Activated T-helper 17 cell treated with anti-CD3 and anti-CD28 coated beads, Interleukin-2, amount 50 U/mL, for 72 hours (primary cell): ENCODE data around the gene RPS6KA2. TPM values are rescaled to one million over a fixed set of nuclear protein-coding genes. Genes with fewer than 3 reads are reported as not detected.
"Not testable (repeated sequence)": the region's sequence is repeated elsewhere in the genome, so short reads cannot be mapped to it uniquely, and the experiment has no call there.

Experiments
- ATAC-seq: fragments of 150-1000 bp; cut with Tn5 transposase; replicated peaks from 2 replicates; pipeline ENCODE4 v1.10.0; 2021; ENCODE audit warnings: mild to moderate bottlenecking, moderate library complexity
- H3K27ac Mint-ChIP-seq: one replicate; pipeline ENCODE4 v1.8.0; 2022; ENCODE audit warnings: mixed read lengths
- H3K27me3 Mint-ChIP-seq: one replicate; pipeline ENCODE4 v1.8.0; 2022; ENCODE audit warnings: mixed read lengths
- H3K36me3 Mint-ChIP-seq: one replicate; pipeline ENCODE4 v1.8.0; 2022; ENCODE audit warnings: low read depth, mild to moderate bottlenecking, mixed read lengths
- H3K4me1 Mint-ChIP-seq: one replicate; pipeline ENCODE4 v1.8.0; 2022; ENCODE audit warnings: mixed read lengths
- H3K4me3 Mint-ChIP-seq: one replicate; pipeline ENCODE4 v1.8.0; 2022; ENCODE audit warnings: mild to moderate bottlenecking, mixed read lengths
- H3K9me3 Mint-ChIP-seq: one replicate; pipeline ENCODE4 v1.8.0; 2022; ENCODE audit warnings: mixed read lengths
- total RNA-seq, 2 donors: library from RNA; stranded (reverse); gene quantifications; one replicate each; pipeline ENCODE4 v1.2.3, GENCODE V29; 2022

The RPS6KA2 gene
- total RNA-seq, 2 donors from 2014 or later, result 1.3 to 1.5 TPM

DNA sequence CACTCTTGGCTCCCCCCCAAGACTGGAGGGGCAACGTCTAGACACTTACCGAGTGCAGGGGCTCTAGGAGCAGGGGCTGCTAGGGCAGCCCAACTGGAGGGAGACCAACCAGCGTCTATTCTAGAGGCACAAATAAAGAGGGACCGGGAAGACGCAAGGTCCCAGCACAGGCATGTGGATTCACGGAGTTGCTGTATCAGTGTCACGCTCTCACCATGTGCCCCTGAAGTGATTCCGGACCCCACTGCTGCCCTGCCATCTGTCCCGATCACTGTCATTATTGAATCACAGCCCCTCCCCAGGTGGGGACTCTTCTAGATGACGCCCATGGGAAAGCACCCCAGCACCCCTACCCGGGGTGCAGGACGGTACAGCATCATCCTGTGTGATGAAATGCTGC, 94.7 kb downstream of the RPS6KA2 start:
- ATAC-seq, result no peak
- H3K4me1 Mint-ChIP-seq, result no peaks in the 10 kb centered on the region
- no peak overlapping the region for H3K4me3 Mint-ChIP-seq
- no peak overlapping the region for H3K27ac Mint-ChIP-seq
- H3K27me3 Mint-ChIP-seq, result no peaks in the 10 kb centered on the region
- no peaks in the 10 kb centered on the region for H3K9me3 Mint-ChIP-seq
- no peaks in the 10 kb centered on the region for H3K36me3 Mint-ChIP-seq

DNA sequence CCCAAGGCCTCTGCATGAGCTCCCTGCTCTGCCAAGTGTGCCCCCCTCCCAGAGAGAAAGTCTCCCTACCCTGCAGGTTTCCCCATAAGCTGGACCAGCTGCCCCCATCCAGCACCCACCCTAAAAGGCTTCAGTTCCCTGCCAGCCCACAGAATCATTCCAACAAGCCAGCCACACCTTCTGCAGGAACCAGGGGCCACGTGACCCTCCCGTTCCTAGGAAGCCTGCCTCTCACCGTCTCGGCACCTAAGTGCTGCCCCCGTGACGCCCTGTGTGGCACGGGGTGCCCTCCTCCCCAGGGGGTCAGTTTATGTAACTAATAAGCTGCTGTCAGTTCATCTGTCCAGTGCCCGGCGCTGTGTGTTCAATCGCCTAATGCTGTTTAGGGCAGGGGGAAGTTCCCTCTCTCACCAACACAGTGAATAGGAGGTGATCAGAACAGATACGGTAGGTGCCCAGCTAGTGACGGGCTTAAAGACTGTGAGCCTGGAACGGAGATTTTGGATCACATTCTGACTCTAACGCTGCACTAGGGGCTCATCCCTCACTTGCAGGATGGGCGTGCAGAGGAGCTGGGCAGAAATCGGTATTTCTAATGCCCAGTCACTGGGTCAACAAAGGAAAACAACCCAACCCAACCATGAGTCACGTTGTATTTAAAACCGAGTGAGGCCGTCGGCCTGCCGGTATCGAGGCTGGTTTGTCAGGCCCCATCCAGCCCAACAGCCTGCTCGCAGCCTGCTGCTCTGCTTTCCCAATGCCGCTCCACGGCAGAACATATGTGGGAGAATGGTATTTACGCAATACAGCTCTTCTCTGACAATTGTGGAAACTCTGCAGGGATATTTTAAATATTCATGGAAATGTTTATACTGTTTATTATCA, 96.6 kb downstream of the RPS6KA2 start:
- H3K27me3 Mint-ChIP-seq, result no peaks in the 10 kb centered on the region
- no peaks in the 10 kb centered on the region for H3K36me3 Mint-ChIP-seq
- no peak overlapping the region for H3K27ac Mint-ChIP-seq
- no peak overlapping the region for H3K4me3 Mint-ChIP-seq
- H3K4me1 Mint-ChIP-seq, result no peaks in the 10 kb centered on the region
- no peak for ATAC-seq
- no peaks in the 10 kb centered on the region for H3K9me3 Mint-ChIP-seq

DNA sequence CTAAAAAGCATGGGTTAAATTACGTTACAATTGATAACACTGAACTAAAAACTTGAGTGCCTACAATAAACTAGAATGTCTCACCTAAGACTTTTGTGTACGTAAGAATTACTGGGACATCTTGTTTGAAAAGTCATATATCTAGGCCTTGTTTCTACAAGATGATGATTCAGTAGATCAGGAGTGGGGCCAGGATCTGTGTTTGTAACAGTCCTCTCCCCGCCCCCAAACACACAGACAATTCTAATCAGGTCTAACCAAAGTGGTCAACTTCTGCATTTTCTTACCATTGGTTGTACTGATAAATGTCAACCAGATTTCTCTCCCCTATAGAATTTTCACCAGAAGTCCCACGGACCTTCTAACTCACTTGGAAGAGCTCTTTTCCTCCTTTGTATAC, 97.5 kb downstream of the RPS6KA2 start:
- no peaks in the 10 kb centered on the region for H3K4me1 Mint-ChIP-seq
- no peaks in the 10 kb centered on the region for H3K27me3 Mint-ChIP-seq
- no peak for ATAC-seq
- no peaks in the 10 kb centered on the region for H3K36me3 Mint-ChIP-seq
- H3K9me3 Mint-ChIP-seq, result no peaks in the 10 kb centered on the region
- H3K4me3 Mint-ChIP-seq, result no peak overlapping the region
- H3K27ac Mint-ChIP-seq, result no peak overlapping the region

DNA sequence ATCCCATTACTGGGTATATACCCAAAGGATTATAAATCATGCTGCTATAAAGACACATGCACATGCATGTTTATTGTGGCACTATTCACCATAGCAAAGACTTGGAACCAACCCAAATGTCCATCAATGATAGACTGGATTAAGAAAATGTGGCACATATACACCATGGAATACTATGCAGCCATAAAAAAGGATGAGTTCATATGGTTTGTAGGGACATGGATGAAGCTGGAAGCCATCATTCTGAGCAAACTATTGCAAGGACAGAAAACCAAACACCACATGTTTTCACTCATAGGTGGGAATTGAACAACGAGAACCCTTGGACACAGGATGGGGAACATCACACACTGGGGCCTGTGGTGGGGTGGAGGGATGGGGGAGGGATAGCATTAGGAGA, 98.0 kb downstream of the RPS6KA2 start:
- H3K27me3 Mint-ChIP-seq, ATAC-seq, H3K36me3 Mint-ChIP-seq, H3K4me1 Mint-ChIP-seq, H3K27ac Mint-ChIP-seq, H3K9me3 Mint-ChIP-seq, H3K4me3 Mint-ChIP-seq: not testable (repeated sequence)

DNA sequence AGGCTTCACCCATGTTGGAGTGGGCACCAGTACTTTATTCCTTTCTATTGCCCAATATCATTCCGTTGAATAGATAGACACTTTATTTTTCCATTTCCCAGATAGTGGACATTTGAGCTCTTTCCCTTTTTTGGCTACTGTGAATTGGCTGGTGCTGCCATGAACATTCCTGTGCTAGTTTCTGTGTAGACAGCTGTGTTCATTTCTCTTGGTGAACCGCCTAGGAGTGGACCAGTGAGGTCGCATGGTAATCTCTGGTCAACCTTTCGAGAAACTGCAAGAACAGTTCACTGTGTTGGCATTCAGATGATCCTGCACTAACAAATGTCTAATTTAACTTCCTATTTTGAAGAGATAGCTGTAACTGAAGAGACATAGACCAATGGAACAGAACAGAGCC, 99.2 kb downstream of the RPS6KA2 start:
- no peaks in the 10 kb centered on the region for H3K36me3 Mint-ChIP-seq
- H3K4me3 Mint-ChIP-seq, result no peak overlapping the region
- no peak overlapping the region for H3K27ac Mint-ChIP-seq
- no peaks in the 10 kb centered on the region for H3K27me3 Mint-ChIP-seq
- H3K4me1 Mint-ChIP-seq, result no peaks in the 10 kb centered on the region
- no peak for ATAC-seq
- no peaks in the 10 kb centered on the region for H3K9me3 Mint-ChIP-seq

DNA sequence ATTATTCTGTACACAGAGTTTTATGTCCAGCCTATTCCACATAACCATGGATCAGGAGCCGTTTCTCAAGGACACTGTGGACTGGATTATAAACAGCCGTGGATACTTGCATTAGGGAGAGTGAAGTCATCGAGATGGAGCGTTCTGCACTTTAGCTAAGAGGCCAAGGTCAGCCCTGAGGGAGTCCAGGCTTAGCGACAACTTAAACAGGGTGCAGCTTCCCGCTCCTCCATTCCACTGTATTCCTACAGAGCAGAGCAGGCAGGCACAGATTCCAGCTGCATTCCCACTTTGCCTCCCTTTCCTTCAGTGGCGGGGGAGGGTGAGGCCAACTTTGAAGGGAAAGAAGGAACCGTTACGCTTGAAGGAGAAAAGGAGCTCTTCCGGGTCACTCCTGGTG, 100.1 kb downstream of the RPS6KA2 start:
- Mint-ChIP-seq H3K4me3 (no peak overlapping the region), H3K4me1 (no peaks in the 10 kb centered on the region), H3K36me3 (no peaks in the 10 kb centered on the region), H3K27ac (no peak overlapping the region), H3K9me3 (no peaks in the 10 kb centered on the region), H3K27me3 (no peaks in the 10 kb centered on the region)
- ATAC-seq, result no peak

DNA sequence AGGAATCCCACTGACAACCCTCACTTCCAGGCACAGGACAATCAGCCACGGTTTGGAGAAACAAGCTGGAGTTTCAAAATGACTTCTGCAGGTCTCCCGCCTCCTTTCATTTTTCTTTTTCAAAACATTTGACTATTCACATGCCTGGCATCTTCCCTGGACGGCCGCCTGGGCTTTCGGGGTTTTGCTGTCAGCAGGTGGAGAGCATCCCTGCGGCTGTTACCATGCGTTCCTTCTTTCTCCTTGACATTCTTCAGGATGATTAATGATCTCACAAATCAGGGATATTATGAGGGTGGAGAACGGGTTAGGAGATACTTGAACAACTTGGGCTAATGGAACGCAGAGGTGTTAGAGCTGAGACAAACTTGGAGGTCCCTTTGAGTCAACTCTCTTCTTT, 101.5 kb downstream of the RPS6KA2 start:
- Mint-ChIP-seq H3K27me3 (no peaks in the 10 kb centered on the region), H3K9me3 (no peaks in the 10 kb centered on the region), H3K27ac (no peak overlapping the region), H3K4me1 (no peaks in the 10 kb centered on the region), H3K36me3 (no peaks in the 10 kb centered on the region), H3K4me3 (no peak overlapping the region)
- no peak for ATAC-seq

DNA sequence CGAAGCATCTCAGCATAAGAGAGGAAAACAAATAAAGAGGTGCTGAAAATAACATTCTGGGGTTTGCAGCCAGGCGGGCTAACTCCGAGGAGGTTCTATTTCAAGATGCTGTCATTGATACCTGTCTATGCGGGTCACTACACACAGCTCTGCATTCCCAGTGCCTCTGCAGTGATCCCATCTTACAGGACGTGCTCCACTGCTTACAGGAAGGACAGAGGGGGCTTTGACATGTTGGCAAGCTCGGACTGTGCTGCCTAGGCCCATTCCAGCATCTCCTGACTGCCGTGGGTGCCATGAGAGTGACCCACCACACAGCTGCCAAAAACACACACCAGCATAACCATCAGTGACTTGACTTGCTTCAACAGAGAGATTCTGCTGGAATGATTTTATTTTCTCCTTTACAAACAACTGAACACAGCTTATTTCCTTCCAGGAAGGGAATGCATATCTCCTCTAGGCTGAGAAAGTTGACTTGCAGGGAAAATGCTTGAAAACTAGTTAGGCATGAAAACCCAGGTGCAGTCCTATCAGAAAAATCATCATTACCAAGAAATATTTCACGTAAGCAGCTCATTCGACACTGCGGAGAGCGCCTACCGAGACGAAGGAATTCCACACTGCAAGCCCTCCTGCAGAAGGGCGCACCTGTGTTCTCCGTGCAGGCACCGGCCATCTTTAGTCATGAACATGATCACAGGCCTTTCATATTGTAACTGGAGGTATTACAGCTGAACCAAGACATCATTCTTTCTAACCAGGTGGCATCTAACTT, 103.1 kb downstream of the RPS6KA2 start:
- no peak for ATAC-seq
- Mint-ChIP-seq H3K9me3 (no peaks in the 10 kb centered on the region), H3K27ac (no peak overlapping the region), H3K4me3 (no peak overlapping the region), H3K4me1 (no peaks in the 10 kb centered on the region), H3K27me3 (no peaks in the 10 kb centered on the region), H3K36me3 (no peaks in the 10 kb centered on the region)

DNA sequence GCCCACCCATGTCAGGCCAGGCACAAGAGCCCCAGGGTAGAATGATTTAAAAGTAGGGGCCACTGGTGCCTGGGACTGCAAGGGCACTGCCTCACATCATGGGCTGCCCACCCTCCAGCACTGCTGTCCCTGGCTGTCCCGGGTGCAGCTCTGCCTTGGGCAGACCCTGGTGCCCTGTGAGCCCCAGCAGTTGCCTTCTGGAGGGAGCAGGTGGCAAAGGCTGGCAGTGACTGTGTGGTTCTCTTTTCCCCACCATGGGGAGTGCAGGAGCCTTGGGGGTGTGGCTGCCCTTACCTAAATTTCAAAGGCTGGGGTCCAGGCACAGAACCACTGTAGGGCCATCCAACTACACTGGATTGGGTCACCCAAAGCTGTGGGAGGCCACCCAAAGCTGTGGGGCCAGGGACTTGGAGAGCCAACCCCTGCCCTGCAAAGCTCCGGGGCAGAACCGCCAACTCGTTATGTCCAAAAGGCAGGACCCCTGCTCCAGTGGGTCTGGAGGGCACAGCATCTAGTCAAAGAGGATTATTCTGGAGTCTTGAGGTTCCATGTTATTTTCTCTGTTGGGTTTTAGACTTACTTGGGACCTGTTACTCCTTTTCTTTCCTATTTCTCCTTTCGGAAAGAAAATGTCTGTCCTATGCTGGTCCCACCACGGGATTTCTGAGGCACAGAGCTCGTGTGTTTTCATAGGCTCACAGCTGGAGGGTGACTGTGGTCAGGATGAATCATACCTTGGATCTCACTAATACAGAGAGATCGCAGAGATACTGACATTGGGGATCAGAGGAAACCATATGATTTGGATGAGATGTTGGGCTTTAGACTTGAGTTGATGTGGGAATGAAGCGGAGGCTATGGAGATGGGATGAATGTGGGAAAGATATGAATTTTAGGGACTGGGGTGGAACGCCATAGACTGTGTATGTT, 105.9 kb downstream of the RPS6KA2 start:
- Mint-ChIP-seq H3K36me3 (no peaks in the 10 kb centered on the region), H3K27me3 (no peaks in the 10 kb centered on the region), H3K27ac (no peak overlapping the region), H3K4me3 (no peak overlapping the region), H3K9me3 (no peaks in the 10 kb centered on the region), H3K4me1 (no peaks in the 10 kb centered on the region)
- ATAC-seq, result no peak

DNA sequence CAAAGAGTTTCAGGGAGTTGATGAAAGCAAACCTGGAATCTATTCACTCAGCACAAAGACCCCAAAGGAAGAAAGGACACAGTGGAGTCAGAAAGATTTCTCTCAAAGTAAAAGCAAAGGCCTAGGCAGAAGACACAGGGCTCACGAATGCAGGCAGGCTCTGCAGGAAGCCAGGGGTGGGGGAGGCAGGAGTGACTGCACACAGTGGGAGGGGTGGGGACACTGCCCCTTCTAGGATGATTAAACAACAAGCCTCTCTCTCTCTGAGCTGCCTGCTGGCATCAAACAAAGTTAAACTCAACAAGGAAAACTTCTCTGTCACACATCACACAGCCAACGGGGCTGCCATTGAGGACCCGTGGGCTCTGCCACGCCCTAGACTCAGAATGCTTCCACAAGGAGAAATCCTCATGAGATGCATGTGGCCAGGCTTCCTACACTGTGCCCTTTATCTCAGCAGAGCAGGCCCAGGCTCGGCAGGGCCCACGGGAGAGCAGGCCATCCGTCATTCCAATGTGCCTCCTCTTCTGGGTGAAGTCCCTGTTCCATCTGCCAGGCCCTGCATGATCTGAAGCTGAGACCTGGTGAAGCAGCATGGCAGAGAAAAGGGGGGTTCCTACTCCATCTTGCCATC, 110.7 kb downstream of the RPS6KA2 start:
- peaks cover 18% of the 10 kb centered on the region for H3K4me1 Mint-ChIP-seq
- H3K4me3 Mint-ChIP-seq, result no peak overlapping the region
- ATAC-seq, result no peak

DNA sequence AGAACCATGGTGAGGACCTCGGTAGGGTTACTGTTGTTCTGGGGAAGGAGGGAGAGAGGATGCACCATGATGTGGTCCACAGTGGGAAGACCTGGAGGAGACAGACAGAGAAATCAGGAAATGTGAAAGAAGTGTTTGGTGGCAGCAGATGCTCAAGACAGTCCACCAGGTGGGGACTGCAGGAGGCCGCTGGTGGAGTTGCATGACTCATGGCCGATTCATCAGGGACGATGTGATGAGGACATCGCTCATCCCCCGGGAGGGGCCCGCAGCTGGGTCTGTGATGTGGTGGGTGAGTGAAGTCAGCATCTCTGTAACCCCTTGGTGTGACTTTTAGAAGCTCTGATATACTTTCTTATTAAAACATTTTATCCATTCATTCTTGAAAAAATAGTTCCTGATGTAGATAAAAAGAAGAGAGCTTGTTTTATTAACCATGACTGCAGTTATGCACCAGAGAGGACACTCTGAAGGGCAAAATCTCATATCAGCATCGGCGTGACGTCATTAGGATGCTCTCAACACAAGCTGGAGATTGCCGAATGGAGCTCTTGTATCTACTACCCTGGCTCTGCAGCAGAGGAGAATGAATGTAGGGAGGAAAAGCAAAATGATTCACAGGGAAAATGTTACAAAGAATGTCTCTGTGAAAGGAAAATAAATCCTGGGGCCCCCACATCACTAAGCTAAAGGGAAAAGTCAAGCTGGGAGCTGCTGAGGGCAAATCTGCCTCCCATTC, 111.8 kb downstream of the RPS6KA2 start:
- Mint-ChIP-seq H3K4me1 (peaks cover 18% of the 10 kb centered on the region), H3K9me3 (no peaks in the 10 kb centered on the region), H3K36me3 (no peaks in the 10 kb centered on the region), H3K4me3 (no peak overlapping the region), H3K27ac (peak overlapping the region; percentile 25), H3K27me3 (no peaks in the 10 kb centered on the region)
- ATAC-seq, result peak; percentile 91

More for the DNA sequence above, 110.7 kb downstream of the RPS6KA2 start:
- H3K36me3 Mint-ChIP-seq, result no peaks in the 10 kb centered on the region
- H3K27me3 Mint-ChIP-seq, result no peaks in the 10 kb centered on the region
- no peaks in the 10 kb centered on the region for H3K9me3 Mint-ChIP-seq
- no peak overlapping the region for H3K27ac Mint-ChIP-seq

DNA sequence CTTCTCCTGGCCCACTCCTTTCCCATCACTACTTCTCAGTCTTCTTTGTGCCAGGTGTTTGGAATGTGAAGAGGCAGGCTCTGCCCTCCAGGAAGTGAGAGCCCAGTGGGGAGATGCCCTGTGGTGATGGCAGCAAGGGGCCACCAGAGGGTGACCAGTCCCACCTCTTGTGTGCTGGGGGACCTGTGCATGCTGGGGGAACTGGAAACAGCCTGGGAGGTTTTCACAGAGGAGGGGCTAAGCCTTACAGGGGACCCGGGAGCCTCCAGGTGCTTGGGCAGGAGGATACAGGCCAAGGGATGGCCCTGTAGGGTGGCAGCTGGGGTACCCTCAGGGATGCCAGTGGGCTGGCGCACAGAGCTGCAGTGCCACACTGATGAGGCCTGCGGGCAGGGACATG, 112.9 kb downstream of the RPS6KA2 start:
- peaks cover 18% of the 10 kb centered on the region for H3K4me1 Mint-ChIP-seq
- no peak for ATAC-seq
- H3K27ac Mint-ChIP-seq, result no peak overlapping the region
- H3K27me3 Mint-ChIP-seq, result no peaks in the 10 kb centered on the region
- no peaks in the 10 kb centered on the region for H3K36me3 Mint-ChIP-seq
- H3K4me3 Mint-ChIP-seq, result no peak overlapping the region
- H3K9me3 Mint-ChIP-seq, result no peaks in the 10 kb centered on the region

DNA sequence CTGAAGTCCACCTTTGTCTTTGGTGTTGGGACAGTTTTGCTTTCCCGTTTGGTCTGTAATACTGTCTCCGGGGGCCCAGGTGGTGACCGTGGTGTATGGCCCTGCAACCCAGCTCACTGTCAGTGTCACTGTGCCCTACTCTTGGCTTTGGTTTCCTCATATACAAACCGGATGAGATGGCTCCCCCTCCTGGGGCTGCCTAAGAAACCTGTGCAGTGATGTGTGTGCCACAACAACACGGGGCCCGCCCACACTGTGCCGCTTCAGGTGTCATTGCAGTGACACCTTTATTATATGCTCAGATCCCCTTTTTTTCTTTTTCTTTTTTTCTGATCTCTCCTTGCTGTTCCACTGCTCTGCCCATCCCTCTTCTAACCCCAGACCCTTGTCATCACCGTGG, 114.5 kb downstream of the RPS6KA2 start:
- H3K9me3 Mint-ChIP-seq, result no peaks in the 10 kb centered on the region
- peak overlapping the region; percentile 64 for H3K27ac Mint-ChIP-seq
- no peak overlapping the region for H3K4me3 Mint-ChIP-seq
- peaks cover 18% of the 10 kb centered on the region for H3K4me1 Mint-ChIP-seq
- H3K27me3 Mint-ChIP-seq, result no peaks in the 10 kb centered on the region
- peak; percentile 80 for ATAC-seq
- no peaks in the 10 kb centered on the region for H3K36me3 Mint-ChIP-seq
